ENCODE results near the gene TDRD3. TPM values are rescaled to one million over a fixed set of nuclear protein-coding genes. Genes with fewer than 3 reads are reported as not detected.

Gene TDRD3
- total RNA-seq, 1 experiment from 2014 or later = 5.8 TPM

DNA sequence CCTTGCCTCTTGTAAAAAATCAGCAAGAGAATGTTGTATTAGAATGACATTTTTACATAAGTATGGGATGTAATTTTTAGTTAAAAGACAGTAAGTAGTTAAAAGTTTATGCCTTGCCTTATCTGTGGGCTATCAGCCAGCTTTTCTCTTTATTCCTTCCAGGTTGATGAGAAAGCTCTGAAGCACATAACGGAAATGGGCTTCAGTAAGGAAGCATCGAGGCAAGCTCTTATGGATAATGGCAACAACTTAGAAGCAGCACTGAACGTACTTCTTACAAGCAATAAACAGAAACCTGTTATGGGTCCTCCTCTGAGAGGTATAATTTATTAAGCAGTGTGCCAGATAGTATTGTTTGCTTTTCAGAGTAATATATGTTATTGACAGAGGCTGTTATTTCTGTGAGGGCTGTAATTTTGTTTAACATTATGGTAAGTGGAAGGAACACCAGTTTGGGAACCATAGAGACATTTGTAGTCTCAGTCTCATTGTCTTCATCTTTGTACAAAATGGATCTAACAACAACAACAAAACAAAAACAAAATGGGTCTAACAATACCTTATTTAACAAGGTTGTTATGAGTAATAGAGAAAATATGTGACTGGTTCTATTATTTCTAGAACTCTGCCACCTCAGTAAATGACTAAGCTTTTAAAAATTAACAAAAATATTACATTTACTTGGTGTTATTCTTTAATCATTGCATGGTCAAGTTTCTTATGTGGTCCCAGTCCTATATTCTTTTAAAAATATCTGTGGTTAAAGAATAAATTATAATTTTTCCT, 112.8 kb downstream of the TDRD3 start:
- Histone ChIP-seq H3K9ac (ENCODE audit: low read length) (no peak overlapping the region), H3K9me3 (ENCODE audit: low read length) (no peaks in the 10 kb centered on the region), H2AFZ (ENCODE audit: low read length) (no peak overlapping the region), H3K36me3 (ENCODE audit: low read depth, low read length) (no peaks in the 10 kb centered on the region), H3K4me3 (ENCODE audit: low read length) (no peak overlapping the region), H3K27me3 (ENCODE audit: low read length) (no peaks in the 10 kb centered on the region), H3F3A (ENCODE audit: low read length, unreplicated experiment) (no peaks in the 10 kb centered on the region), H3K4me2 (ENCODE audit: low read length) (no peak overlapping the region), H3K27ac (ENCODE audit: low read length) (no peak overlapping the region), H4K20me1 (ENCODE audit: low read length) (no peaks in the 10 kb centered on the region), H3K4me1 (ENCODE audit: insufficient read depth, low read length) (peaks cover 4% of the 10 kb centered on the region; the same call in 1 of the 2 replicates), H3K79me2 (ENCODE audit: low read length) (no peaks in the 10 kb centered on the region), H3K9me2 (replicated peaks; ENCODE audit: low read length) (no peaks in the 10 kb centered on the region)
- intact Hi-C loops (cut with micrococcal nuclease) = no loop called here
- no TSS peak for BruUV-seq (replicated peaks)
- TF ChIP-seq EZH2 (IDR thresholded peaks at IDR 0.05; ENCODE audit: low read length, unreplicated experiment) = no peak
- TF ChIP-seq EZH2phosphoT487 (IDR thresholded peaks at IDR 0.05; ENCODE audit: borderline replicate concordance, low read length) = no peak
- TF ChIP-seq, protein P1, sequence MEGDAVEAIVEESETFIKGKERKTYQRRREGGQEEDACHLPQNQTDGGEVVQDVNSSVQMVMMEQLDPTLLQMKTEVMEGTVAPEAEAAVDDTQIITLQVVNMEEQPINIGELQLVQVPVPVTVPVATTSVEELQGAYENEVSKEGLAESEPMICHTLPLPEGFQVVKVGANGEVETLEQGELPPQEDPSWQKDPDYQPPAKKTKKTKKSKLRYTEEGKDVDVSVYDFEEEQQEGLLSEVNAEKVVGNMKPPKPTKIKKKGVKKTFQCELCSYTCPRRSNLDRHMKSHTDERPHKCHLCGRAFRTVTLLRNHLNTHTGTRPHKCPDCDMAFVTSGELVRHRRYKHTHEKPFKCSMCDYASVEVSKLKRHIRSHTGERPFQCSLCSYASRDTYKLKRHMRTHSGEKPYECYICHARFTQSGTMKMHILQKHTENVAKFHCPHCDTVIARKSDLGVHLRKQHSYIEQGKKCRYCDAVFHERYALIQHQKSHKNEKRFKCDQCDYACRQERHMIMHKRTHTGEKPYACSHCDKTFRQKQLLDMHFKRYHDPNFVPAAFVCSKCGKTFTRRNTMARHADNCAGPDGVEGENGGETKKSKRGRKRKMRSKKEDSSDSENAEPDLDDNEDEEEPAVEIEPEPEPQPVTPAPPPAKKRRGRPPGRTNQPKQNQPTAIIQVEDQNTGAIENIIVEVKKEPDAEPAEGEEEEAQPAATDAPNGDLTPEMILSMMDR (conservative IDR thresholded peaks at IDR 0.05; ENCODE audit: low read depth, low read length) = no peak
- ChIA-PET CTCF (no interaction called here), POLR2A (ENCODE audit: unreplicated experiment) (no interaction called here)
- ATAC-seq (peak; percentile 42), DNase-seq (peak; percentile 5)

DNA sequence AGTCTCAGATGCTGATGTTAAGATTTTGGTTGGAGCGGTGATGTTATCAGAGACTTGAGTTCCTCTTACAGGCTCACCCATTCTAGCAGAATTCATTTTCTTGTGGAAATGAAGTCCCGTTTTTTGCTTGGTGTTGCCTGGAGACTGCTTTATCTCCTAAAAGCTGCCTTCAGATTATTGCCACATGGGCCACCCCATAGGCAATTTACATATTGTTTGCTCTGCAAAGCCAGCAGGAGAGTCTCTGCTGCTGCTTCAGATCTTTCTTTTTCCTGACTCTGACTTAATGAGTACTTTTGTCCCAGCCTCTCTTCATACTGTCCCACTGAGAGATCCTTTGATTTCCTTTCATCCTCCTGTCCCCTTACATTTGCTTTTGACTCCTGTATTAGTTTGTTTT, 114.6 kb downstream of the TDRD3 start:
- BruUV-seq (replicated peaks) = no TSS peak
- DNase-seq (no peak), ATAC-seq (no peak)
- intact Hi-C loops (cut with micrococcal nuclease) = no loop called here
- no peak for TF ChIP-seq EZH2phosphoT487 (IDR thresholded peaks at IDR 0.05; ENCODE audit: borderline replicate concordance, low read length)
- TF ChIP-seq, protein P1 (conservative IDR thresholded peaks at IDR 0.05; ENCODE audit: low read depth, low read length) = no peak
- TF ChIP-seq EZH2 (IDR thresholded peaks at IDR 0.05; ENCODE audit: low read length, unreplicated experiment) = no peak
- POLR2A ChIA-PET (ENCODE audit: unreplicated experiment) = no interaction called here
- no peaks in the 10 kb centered on the region for H3K79me2 ChIP-seq (ENCODE audit: low read length)
- H3K27ac ChIP-seq (ENCODE audit: low read length) = no peak overlapping the region
- H3F3A ChIP-seq (ENCODE audit: low read length, unreplicated experiment) = no peaks in the 10 kb centered on the region
- no peaks in the 10 kb centered on the region for H3K9me2 ChIP-seq (replicated peaks; ENCODE audit: low read length)
- no peaks in the 10 kb centered on the region for H3K27me3 ChIP-seq (ENCODE audit: low read length)
- H2AFZ ChIP-seq (ENCODE audit: low read length) = no peak overlapping the region
- CTCF ChIA-PET = no interaction called here
- H3K9me3 ChIP-seq (ENCODE audit: low read length) = no peaks in the 10 kb centered on the region
- H3K9ac ChIP-seq (ENCODE audit: low read length) = no peak overlapping the region
- no peak overlapping the region for H3K4me2 ChIP-seq (ENCODE audit: low read length)
- no peak overlapping the region for H3K4me3 ChIP-seq (ENCODE audit: low read length)
- no peaks in the 10 kb centered on the region for H4K20me1 ChIP-seq (ENCODE audit: low read length)
- peaks cover 4% of the 10 kb centered on the region; the same call in 1 of the 2 replicates for H3K4me1 ChIP-seq (ENCODE audit: insufficient read depth, low read length)
- H3K36me3 ChIP-seq (ENCODE audit: low read depth, low read length) = no peaks in the 10 kb centered on the region

DNA sequence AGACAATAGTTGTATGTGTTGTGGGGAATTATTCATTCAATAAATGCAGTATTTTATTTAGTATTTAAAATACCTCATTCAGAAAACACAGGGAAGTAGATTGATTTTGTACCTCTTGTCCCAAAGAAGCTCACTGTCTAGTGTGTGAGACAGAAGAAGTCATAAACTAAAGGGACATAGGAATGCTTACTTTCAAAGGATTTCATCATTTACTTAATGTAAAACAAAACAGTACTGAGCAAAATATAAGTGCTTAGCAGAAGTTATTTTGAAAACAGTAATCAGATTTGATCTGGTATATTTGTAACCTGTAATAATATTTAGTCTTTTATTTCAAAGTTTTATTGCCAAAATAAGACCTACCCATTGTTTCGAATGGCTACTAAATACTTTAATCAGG, 117.9 kb downstream of the TDRD3 start:
- Histone ChIP-seq H3F3A (ENCODE audit: low read length, unreplicated experiment) (no peaks in the 10 kb centered on the region), H2AFZ (ENCODE audit: low read length) (no peak overlapping the region), H3K4me2 (ENCODE audit: low read length) (no peak overlapping the region), H3K4me1 (ENCODE audit: insufficient read depth, low read length) (peaks cover 2% of the 10 kb centered on the region; the same call in 1 of the 2 replicates), H3K79me2 (ENCODE audit: low read length) (no peaks in the 10 kb centered on the region), H3K9me3 (ENCODE audit: low read length) (no peaks in the 10 kb centered on the region), H3K9ac (ENCODE audit: low read length) (no peak overlapping the region), H3K36me3 (ENCODE audit: low read depth, low read length) (no peaks in the 10 kb centered on the region), H3K9me2 (replicated peaks; ENCODE audit: low read length) (no peaks in the 10 kb centered on the region), H3K4me3 (ENCODE audit: low read length) (no peak overlapping the region), H3K27me3 (ENCODE audit: low read length) (no peaks in the 10 kb centered on the region), H4K20me1 (ENCODE audit: low read length) (no peaks in the 10 kb centered on the region), H3K27ac (ENCODE audit: low read length) (no peak overlapping the region)
- ChIA-PET CTCF (no interaction called here), POLR2A (ENCODE audit: unreplicated experiment) (no interaction called here)
- TF ChIP-seq EZH2 (IDR thresholded peaks at IDR 0.05; ENCODE audit: low read length, unreplicated experiment) (no peak), EZH2phosphoT487 (IDR thresholded peaks at IDR 0.05; ENCODE audit: borderline replicate concordance, low read length) (no peak)
- TF ChIP-seq, protein P1 (conservative IDR thresholded peaks at IDR 0.05; ENCODE audit: low read depth, low read length) = no peak
- no TSS peak for BruUV-seq (replicated peaks)
- intact Hi-C loops (cut with micrococcal nuclease) = no loop called here
- ATAC-seq (no peak), DNase-seq (no peak)
